HUES48 (cell line): ENCODE results near the gene CPAMD8.

Experiments
- H3K27ac ChIP-seq: one replicate; pipeline ENCODE4 v1.7.0; 2013; ENCODE audit warnings: low read depth, low read length, inconsistent platforms
- H3K27me3 ChIP-seq: 2 replicates; pipeline ENCODE4 v1.6.1; 2013; ENCODE audit warnings: mild to moderate bottlenecking, low read length; ENCODE audit not compliant: control insufficient read depth, insufficient read depth
- H3K36me3 ChIP-seq: 2 replicates; pipeline ENCODE4 v1.6.1; 2013; ENCODE audit warnings: low read length; ENCODE audit not compliant: control insufficient read depth, insufficient read depth
- H3K4me1 ChIP-seq: 2 replicates; pipeline ENCODE4 v1.6.1; 2013; ENCODE audit warnings: mild to moderate bottlenecking, low read length; ENCODE audit not compliant: control insufficient read depth, insufficient read depth
- H3K4me3 ChIP-seq: 2 replicates; pipeline ENCODE4 v1.5.1; 2013; ENCODE audit warnings: mild to moderate bottlenecking, low read depth, low read length
- H3K9ac ChIP-seq: 2 replicates; pipeline ENCODE4 v1.6.1; 2013; ENCODE audit warnings: mild to moderate bottlenecking, low read depth, low read length, moderate library complexity
- H3K9me3 ChIP-seq: 2 replicates; pipeline ENCODE4 v1.6.1; 2013; ENCODE audit warnings: low read length; ENCODE audit not compliant: control insufficient read depth, insufficient read depth

CPAMD8 gene

GRCh38 chr19:17026706-17027534, at the start of gene CPAMD8:
Gene CPAMD8, minus strand, starts transcription at chr19:17026810. Its CDS starts 168 bp downstream, at chr19:17026642.
- no peak within 1 kb of the TSS for H3K27ac ChIP-seq
- peaks cover 18% of the 10 kb centered on the region for H3K27me3 ChIP-seq
- peaks cover 9% of the 10 kb centered on the region for H3K4me1 ChIP-seq
- H3K9me3 ChIP-seq, result no peaks in the 10 kb centered on the region; the same call in 1 of the 2 replicates
- peak within 1 kb of the TSS; percentile 70 for H3K9ac ChIP-seq
- no peaks in the 10 kb centered on the region for H3K36me3 ChIP-seq
- H3K4me3 ChIP-seq, result peak within 1 kb of the TSS; percentile 85

DNA sequence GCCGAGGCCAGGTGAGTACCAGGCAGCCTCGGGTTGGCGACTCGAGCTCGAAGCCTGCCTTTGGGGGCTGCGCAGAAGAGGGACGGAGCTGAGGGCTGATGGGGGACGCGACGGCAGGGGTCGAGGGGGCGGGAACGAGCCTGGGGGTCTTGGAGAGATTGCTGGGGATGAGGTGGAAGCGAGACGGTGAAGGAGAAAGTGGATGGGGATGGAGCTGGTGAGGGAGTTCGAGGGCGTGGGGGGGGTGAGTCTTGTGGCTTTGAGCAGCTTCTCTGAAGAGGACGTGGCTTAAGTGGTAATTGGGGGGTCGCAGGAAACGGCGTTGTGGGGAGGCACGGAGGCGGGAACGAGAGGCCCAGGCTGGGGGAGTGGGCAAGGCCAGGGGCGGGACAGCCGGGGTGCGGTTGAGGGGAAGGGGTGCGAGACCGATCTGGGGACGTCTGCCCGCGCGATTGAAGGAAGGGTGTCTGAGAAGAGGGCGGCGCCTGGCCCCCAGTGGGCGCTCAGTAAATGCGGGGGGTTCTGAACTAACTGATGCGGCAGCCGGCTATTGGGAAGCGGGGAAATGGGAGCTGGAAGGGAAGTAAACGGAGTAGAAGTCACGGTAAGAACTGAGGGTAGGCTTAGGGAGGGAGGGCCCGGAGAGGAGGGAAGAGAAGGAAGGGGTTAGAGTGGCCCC, 49.4 kb upstream of the CPAMD8 start:
- no peaks in the 10 kb centered on the region for H3K9me3 ChIP-seq
- peaks cover 20% of the 10 kb centered on the region for H3K36me3 ChIP-seq
- no peaks in the 10 kb centered on the region for H3K27me3 ChIP-seq
- peak overlapping the region; percentile 49 for H3K9ac ChIP-seq
- peak overlapping the region; percentile 57 for H3K27ac ChIP-seq
- H3K4me1 ChIP-seq, result peaks cover 18% of the 10 kb centered on the region; the same call in 1 of the 2 replicates
- peak overlapping the region; percentile 92 for H3K4me3 ChIP-seq

DNA sequence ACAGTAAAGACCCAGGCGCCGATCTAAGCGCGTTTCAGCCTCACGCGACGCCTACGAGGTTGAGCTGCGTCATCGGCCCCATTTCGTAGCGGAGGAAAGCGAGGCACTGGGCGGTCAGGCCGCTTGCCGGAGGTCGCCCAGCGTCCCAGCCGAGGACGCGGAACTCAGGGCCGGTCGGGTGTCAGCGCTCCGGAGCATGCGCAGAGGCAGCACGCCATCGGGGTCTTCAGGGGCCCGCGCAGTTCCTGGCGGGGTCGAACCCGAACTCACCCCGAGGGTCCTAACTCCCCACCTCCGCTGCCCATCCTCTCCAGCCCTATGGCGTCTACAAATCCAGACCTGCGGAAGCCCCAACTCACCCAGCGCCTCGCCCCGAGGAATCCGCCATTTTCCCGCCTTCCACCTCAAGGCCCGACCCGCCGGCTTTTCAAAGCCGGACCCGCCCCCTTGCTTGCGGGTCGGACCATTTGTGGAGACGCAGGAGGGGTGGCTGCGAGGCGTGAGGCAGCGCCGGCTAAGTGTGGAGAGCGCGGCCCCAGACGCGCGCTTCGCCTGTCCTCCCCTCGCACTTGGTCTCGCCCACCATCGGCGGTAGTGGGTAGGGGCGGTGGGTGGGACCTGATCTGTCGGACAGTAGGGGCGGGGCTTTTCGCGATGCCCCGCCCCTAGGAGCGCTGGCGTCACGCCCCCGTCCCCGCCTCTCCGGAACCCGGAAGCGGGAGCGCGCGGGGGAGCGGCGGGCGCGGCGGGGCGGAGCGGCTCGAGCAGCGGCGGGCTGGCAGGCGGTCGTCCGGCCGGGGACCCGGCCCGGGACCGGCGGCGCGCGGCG, 48.6 kb upstream of the CPAMD8 start, which contains the start of the genes HAUS8 and MYO9B:
Gene HAUS8 (minus strand): TSS at position 418 of the 829 bp plus-strand sequence. CDS start 30 bp downstream, at position 388.
Gene MYO9B (plus strand): TSS at position 743 of the 829 bp plus-strand sequence. CDS start 25,941 bp downstream, outside the sequence.
- no peaks in the 10 kb centered on the region for H3K9me3 ChIP-seq
- peak within 1 kb of the TSS; percentile 92 for H3K4me3 ChIP-seq
- no peaks in the 10 kb centered on the region for H3K27me3 ChIP-seq
- peak within 1 kb of the TSS; percentile 96 for H3K27ac ChIP-seq
- peaks cover 27% of the 10 kb centered on the region for H3K36me3 ChIP-seq
- H3K9ac ChIP-seq, result peak within 1 kb of the TSS; percentile 90
- H3K4me1 ChIP-seq, result peaks cover 18% of the 10 kb centered on the region; the same call in 1 of the 2 replicates

DNA sequence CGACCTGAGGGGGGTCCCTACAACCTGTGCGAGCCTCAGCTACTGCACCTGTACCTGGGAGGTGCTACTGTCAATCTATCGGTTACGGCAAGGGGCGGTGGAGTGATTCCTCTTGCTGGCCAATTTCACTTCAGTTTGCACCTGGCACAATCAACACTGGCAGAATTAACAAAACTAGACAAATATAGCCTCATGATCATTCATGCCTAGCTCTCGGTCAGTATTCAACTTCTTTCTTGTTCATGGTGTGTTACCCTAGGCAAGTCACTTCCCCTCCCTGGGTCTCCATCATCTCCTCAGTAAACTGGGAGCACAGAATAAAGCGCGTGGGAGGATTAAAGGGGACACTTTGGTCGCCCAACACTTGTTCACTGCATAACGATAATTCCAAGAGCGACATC, 48.0 kb upstream of the CPAMD8 start:
- Histone ChIP-seq H3K4me3 (peak overlapping the region; percentile 83), H3K27me3 (no peaks in the 10 kb centered on the region), H3K27ac (peak overlapping the region; percentile 96), H3K9ac (peak overlapping the region; percentile 90), H3K4me1 (peaks cover 19% of the 10 kb centered on the region; the same call in 1 of the 2 replicates), H3K36me3 (peaks cover 29% of the 10 kb centered on the region), H3K9me3 (no peaks in the 10 kb centered on the region)

GRCh38 chr19:17073869-17074633, 47.4 kb upstream of the CPAMD8 start:
- H3K27ac ChIP-seq, result peak overlapping the region; percentile 96
- peaks cover 32% of the 10 kb centered on the region for H3K36me3 ChIP-seq
- H3K9me3 ChIP-seq, result no peaks in the 10 kb centered on the region
- H3K4me3 ChIP-seq, result peak overlapping the region; percentile 83
- H3K27me3 ChIP-seq, result no peaks in the 10 kb centered on the region
- H3K9ac ChIP-seq, result no peak overlapping the region
- peaks cover 14% of the 10 kb centered on the region; the same call in 1 of the 2 replicates for H3K4me1 ChIP-seq

DNA sequence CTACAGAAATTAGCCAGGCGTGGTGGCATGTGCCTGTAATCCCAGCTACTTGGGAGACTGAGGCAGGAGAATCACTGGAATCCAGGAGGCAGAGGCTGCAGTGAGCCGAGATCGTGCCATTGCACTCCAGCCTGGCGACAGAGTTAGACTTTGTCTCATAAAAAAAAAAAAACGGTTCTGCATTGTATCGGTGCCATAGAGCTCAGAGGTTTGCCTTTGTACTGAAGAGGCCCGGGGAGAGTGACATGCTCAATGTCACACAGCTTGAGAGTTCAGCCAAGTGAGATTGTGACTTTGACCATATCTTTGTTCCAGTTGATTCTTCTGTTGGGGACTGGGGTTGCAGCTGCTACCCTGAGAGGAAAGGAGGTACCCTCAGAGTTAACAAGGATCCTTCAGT, 44.3 kb upstream of the CPAMD8 start:
- no peak overlapping the region for H3K4me3 ChIP-seq
- H3K36me3 ChIP-seq, result peaks cover 54% of the 10 kb centered on the region
- no peak overlapping the region for H3K9ac ChIP-seq
- H3K27ac ChIP-seq, result no peak overlapping the region
- H3K27me3 ChIP-seq, result no peaks in the 10 kb centered on the region
- no peaks in the 10 kb centered on the region for H3K9me3 ChIP-seq
- peaks cover 17% of the 10 kb centered on the region for H3K4me1 ChIP-seq

- peaks cover 17% of the 10 kb centered on the region for H3K4me1 ChIP-seq
- H3K27ac ChIP-seq, result no peak overlapping the region
- peaks cover 54% of the 10 kb centered on the region for H3K36me3 ChIP-seq
- H3K9me3 ChIP-seq, result no peaks in the 10 kb centered on the region
- H3K4me3 ChIP-seq, result no peak overlapping the region
- no peaks in the 10 kb centered on the region for H3K27me3 ChIP-seq
- no peak overlapping the region for H3K9ac ChIP-seq
These were observed 43.8 kb upstream of the CPAMD8 start for GRCh38 chr19:17070421-17070820.

DNA sequence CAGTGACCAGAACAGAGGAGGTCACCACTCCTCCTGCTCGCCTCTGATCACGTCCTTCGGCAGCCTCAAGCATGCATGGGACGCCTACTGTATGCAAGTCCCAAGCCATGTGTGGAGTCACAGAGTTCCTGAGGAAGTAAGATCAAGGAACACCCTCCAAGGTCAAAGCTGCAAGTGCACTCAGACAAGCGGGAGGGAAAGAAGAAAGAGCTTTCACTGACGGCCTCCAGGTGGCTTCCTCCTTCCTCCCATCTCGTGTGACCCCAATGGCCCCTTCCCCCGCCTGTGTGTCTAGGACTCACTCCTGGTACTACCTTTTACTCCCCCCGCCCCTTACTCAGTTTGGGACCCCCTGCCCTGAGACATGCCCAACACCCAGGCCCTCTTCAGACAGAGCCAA, 42.6 kb upstream of the CPAMD8 start:
- Histone ChIP-seq H3K27ac (no peak overlapping the region), H3K36me3 (peaks cover 56% of the 10 kb centered on the region), H3K27me3 (no peaks in the 10 kb centered on the region), H3K4me1 (peaks cover 12% of the 10 kb centered on the region), H3K9ac (no peak overlapping the region), H3K9me3 (no peaks in the 10 kb centered on the region), H3K4me3 (no peak overlapping the region)

DNA sequence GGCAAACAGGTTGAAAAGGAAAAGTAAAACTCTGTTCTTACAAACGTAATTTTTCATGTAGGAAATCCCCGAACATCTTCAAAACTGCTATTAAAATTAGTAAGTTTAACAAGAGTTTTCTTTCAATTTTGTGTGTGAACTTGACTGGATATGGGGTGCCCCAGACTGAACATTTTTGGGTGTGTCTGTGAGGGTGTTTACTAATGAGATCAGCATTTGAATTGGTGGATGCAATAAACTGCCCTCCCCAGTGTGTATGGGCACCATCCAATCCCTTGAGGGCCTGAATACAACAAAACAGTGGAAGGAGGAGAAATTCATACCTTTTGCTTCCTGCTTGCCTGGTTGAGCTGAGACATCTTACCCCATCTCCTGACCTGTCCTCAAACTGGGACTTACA, 36.8 kb upstream of the CPAMD8 start:
- H3K27me3 ChIP-seq, result no peaks in the 10 kb centered on the region
- H3K4me1 ChIP-seq, result peaks cover 3% of the 10 kb centered on the region; the same call in 1 of the 2 replicates
- peaks cover 12% of the 10 kb centered on the region for H3K9me3 ChIP-seq
- H3K27ac ChIP-seq, result no peak overlapping the region
- no peak overlapping the region for H3K4me3 ChIP-seq
- peaks cover 61% of the 10 kb centered on the region for H3K36me3 ChIP-seq
- H3K9ac ChIP-seq, result no peak overlapping the region

GRCh38 chr19:17061691-17062090, 35.1 kb upstream of the CPAMD8 start:
- Histone ChIP-seq H3K9ac (no peak overlapping the region), H3K27ac (no peak overlapping the region), H3K4me1 (no peaks in the 10 kb centered on the region), H3K36me3 (peaks cover 66% of the 10 kb centered on the region), H3K9me3 (peaks cover 16% of the 10 kb centered on the region), H3K27me3 (no peaks in the 10 kb centered on the region), H3K4me3 (no peak overlapping the region)
